ENCODE data around the gene OXNAD1. TPM values are rescaled to one million over a fixed set of nuclear protein-coding genes. Genes with fewer than 3 reads are reported as not detected.

OXNAD1 gene
- total RNA-seq, 2 donors from 2014 or later, result 16.2 to 16.3 TPM

GRCh38 chr3:16252988-16253387, 12.0 kb upstream of the OXNAD1 start:
- Histone ChIP-seq H3K4me3 (no peak overlapping the region), H3K36me3 (no peaks in the 10 kb centered on the region), H3K4me1 (replicated peaks) (no peaks in the 10 kb centered on the region), H3K27ac (no peak overlapping the region), H3K9me3 (no peaks in the 10 kb centered on the region), H3K27me3 (replicated peaks; ENCODE audit: insufficient read depth) (no peaks in the 10 kb centered on the region)
- no peak for TF ChIP-seq CTCF (IDR thresholded peaks at IDR 0.05)
- no peak for TF ChIP-seq POLR2A (IDR thresholded peaks at IDR 0.05)
- no peak for TF ChIP-seq POLR2AphosphoS5 (IDR thresholded peaks at IDR 0.05)
- intact Hi-C loops (cut with DNase I), result no loop called here
- WGBS, result 51% methylated on average over 2 of the region's 2 CpGs
- no peak for DNase-seq (ENCODE audit: low spot score)

GRCh38 chr3:16253601-16254000, 11.4 kb upstream of the OXNAD1 start:
- no peaks in the 10 kb centered on the region for H3K9me3 ChIP-seq
- H3K27ac ChIP-seq, result no peak overlapping the region
- no peaks in the 10 kb centered on the region for H3K27me3 ChIP-seq (replicated peaks; ENCODE audit: insufficient read depth)
- no peak overlapping the region for H3K4me3 ChIP-seq
- no peaks in the 10 kb centered on the region for H3K36me3 ChIP-seq
- H3K4me1 ChIP-seq (replicated peaks), result no peaks in the 10 kb centered on the region
- intact Hi-C loops (cut with DNase I), result no loop called here
- 78% methylated on average over 7 of the region's 7 CpGs for WGBS
- DNase-seq (ENCODE audit: low spot score), result no peak
- TF ChIP-seq POLR2A (IDR thresholded peaks at IDR 0.05) (no peak), CTCF (IDR thresholded peaks at IDR 0.05) (no peak), POLR2AphosphoS5 (IDR thresholded peaks at IDR 0.05) (no peak)

- Histone ChIP-seq H3K4me3 (no peak overlapping the region), H3K9me3 (no peaks in the 10 kb centered on the region), H3K27ac (no peak overlapping the region), H3K36me3 (no peaks in the 10 kb centered on the region), H3K27me3 (replicated peaks; ENCODE audit: insufficient read depth) (no peaks in the 10 kb centered on the region), H3K4me1 (replicated peaks) (no peaks in the 10 kb centered on the region)
- WGBS, result 64% methylated on average over 5 of the region's 5 CpGs
- no peak for TF ChIP-seq CTCF (IDR thresholded peaks at IDR 0.05)
- TF ChIP-seq POLR2AphosphoS5 (IDR thresholded peaks at IDR 0.05), result no peak
- no peak for TF ChIP-seq POLR2A (IDR thresholded peaks at IDR 0.05)
- no peak for DNase-seq (ENCODE audit: low spot score)
- intact Hi-C loops (cut with DNase I), result no loop called here
Observed at GRCh38 chr3:16254916-16255315, 10.1 kb upstream of the OXNAD1 start.

DNA sequence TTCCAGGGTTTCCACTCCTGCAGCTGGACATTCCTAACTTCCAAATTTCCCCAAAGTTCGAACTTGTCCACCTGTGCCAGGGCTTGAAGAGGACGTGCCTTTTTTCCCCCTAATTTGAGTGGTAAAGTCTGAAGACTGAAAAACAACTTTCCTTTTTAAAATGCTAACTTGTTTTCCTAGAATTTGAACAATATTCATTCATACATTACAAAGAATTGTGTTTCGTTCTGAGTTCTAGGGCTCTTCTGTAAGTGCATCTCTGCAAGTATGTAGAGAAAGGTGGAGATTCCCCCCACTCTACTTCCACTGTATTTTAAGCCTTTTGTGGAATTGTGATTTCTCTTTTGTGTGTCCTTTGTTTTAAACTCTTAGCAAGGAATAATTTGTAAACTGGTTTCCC, 9.7 kb upstream of the OXNAD1 start:
- no peaks in the 10 kb centered on the region for H3K4me1 ChIP-seq (replicated peaks)
- 91% methylated on average over 3 of the region's 3 CpGs for WGBS
- no peak for TF ChIP-seq CTCF (IDR thresholded peaks at IDR 0.05)
- no peak for TF ChIP-seq POLR2A (IDR thresholded peaks at IDR 0.05)
- TF ChIP-seq POLR2AphosphoS5 (IDR thresholded peaks at IDR 0.05), result no peak
- intact Hi-C loops (cut with DNase I), result no loop called here
- DNase-seq (ENCODE audit: low spot score), result no peak
- H3K27ac ChIP-seq, result no peak overlapping the region
- no peaks in the 10 kb centered on the region for H3K27me3 ChIP-seq (replicated peaks; ENCODE audit: insufficient read depth)
- no peaks in the 10 kb centered on the region for H3K36me3 ChIP-seq
- H3K4me3 ChIP-seq, result no peak overlapping the region
- no peaks in the 10 kb centered on the region for H3K9me3 ChIP-seq

DNA sequence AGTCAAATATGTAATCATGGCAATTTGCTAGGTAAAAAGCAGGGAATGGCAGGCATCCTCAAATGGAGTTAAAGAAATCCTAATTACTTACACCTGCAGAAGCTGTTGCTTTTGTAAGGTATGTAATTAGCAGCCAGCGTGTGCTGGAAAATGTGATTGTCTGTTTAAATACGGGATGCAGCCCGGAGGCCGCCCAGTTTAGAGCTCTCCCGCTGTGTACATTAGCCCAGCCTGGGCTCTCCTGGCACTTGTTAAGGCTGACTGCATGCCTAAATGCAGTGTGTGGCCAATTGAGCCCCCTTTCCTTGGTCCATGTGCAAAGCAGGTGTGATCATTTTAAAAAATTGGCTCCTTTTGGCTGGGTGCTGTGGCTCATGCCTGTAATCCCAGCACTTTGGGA, 9.3 kb upstream of the OXNAD1 start:
- Histone ChIP-seq H3K27me3 (replicated peaks; ENCODE audit: insufficient read depth) (no peaks in the 10 kb centered on the region), H3K27ac (no peak overlapping the region), H3K4me3 (no peak overlapping the region), H3K4me1 (replicated peaks) (no peaks in the 10 kb centered on the region), H3K9me3 (no peaks in the 10 kb centered on the region), H3K36me3 (no peaks in the 10 kb centered on the region)
- no peak for DNase-seq (ENCODE audit: low spot score)
- TF ChIP-seq POLR2A (IDR thresholded peaks at IDR 0.05), result no peak
- no peak for TF ChIP-seq CTCF (IDR thresholded peaks at IDR 0.05)
- no peak for TF ChIP-seq POLR2AphosphoS5 (IDR thresholded peaks at IDR 0.05)
- intact Hi-C loops (cut with DNase I), result no loop called here
- WGBS, result 65% methylated on average over 5 of the region's 5 CpGs
